ENCODE measurements around the gene NOSTRIN.

- TF ChIP-seq CTCF (IDR thresholded peaks at IDR 0.05; ENCODE audit: insufficient read depth, low read length) (no peak), GABPA (IDR thresholded peaks at IDR 0.05; ENCODE audit: low read depth) (no peak), POLR2AphosphoS5 (IDR thresholded peaks at IDR 0.05; ENCODE audit: low read depth) (no peak), REST (IDR thresholded peaks at IDR 0.05; ENCODE audit: insufficient replicate concordance, low read depth) (no peak), SPI1 (IDR thresholded peaks at IDR 0.05; ENCODE audit: borderline replicate concordance, low read depth) (no peak)
Measured at GRCh38 chr2:168773128-168773527, 29.3 kb upstream of the NOSTRIN start.

Measured in HL-60 (cell line).